H9 (cell line): ENCODE data around the gene DYTN. TPM values are rescaled to one million over a fixed set of nuclear protein-coding genes. Genes with fewer than 3 reads are reported as not detected.

Experiments used
- DNase-seq: peaks from one replicate; pipeline ENCODE4 v3.0.0-alpha.2; 2017
- H2AFZ ChIP-seq: one replicate; pipeline ENCODE4 v1.6.1; 2013; ENCODE audit warnings: mild to moderate bottlenecking, low read length, control low read depth, moderate library complexity
- H2AK5ac ChIP-seq: 2 replicates; pipeline ENCODE4 v1.6.1; 2013; ENCODE audit warnings: low read length, control low read depth, mixed read lengths; ENCODE audit not compliant: insufficient read length
- H2BK120ac ChIP-seq: one replicate; pipeline ENCODE4 v1.6.1; 2013; ENCODE audit warnings: low read depth, mild to moderate bottlenecking, low read length, control low read depth, inconsistent platforms; ENCODE audit not compliant: poor library complexity, severe bottlenecking
- H2BK12ac ChIP-seq: 2 replicates; pipeline ENCODE4 v1.6.1; 2013; ENCODE audit warnings: low read length, control low read depth, mixed read lengths, low read depth; ENCODE audit not compliant: insufficient read length
- H2BK15ac ChIP-seq: 2 replicates; pipeline ENCODE4 v1.6.1; 2013; ENCODE audit warnings: low read depth, low read length, control low read depth
- H2BK20ac ChIP-seq: one replicate; pipeline ENCODE4 v1.6.1; 2013; ENCODE audit warnings: low read depth, mild to moderate bottlenecking, low read length, control low read depth, inconsistent platforms; ENCODE audit not compliant: poor library complexity, severe bottlenecking
- H2BK5ac ChIP-seq: 2 replicates; pipeline ENCODE4 v1.6.1; 2013; ENCODE audit warnings: low read length, control low read depth, mixed read lengths; ENCODE audit not compliant: insufficient read length
- H3K14ac ChIP-seq: 2 replicates; pipeline ENCODE4 v1.6.1; 2013; ENCODE audit warnings: low read length, control low read depth; ENCODE audit not compliant: insufficient read depth
- H3K18ac ChIP-seq: 2 replicates; pipeline ENCODE4 v1.6.1; 2013; ENCODE audit warnings: low read depth, mild to moderate bottlenecking, mixed read lengths, low read length, control low read depth; ENCODE audit not compliant: insufficient read length
- H3K23ac ChIP-seq: 2 replicates; pipeline ENCODE4 v1.6.1; 2013; ENCODE audit warnings: low read length, control low read depth, mixed read lengths, low read depth; ENCODE audit not compliant: insufficient read length
- H3K23me2 ChIP-seq: 2 replicates; pipeline ENCODE4 v1.6.1; 2013; ENCODE audit warnings: low read depth, mild to moderate bottlenecking, mixed read lengths, low read length, control low read depth; ENCODE audit not compliant: insufficient read length, poor library complexity, severe bottlenecking
- H3K27ac ChIP-seq: 2 replicates; pipeline ENCODE4 v1.5.1; 2013; ENCODE audit warnings: low read length, control low read depth, mixed read lengths, low read depth; ENCODE audit not compliant: insufficient read length
- H3K27me3 ChIP-seq: 2 replicates; pipeline ENCODE4 v1.6.1; 2013; ENCODE audit warnings: low read length, control low read depth, inconsistent platforms; ENCODE audit not compliant: insufficient read depth
- H3K4ac ChIP-seq: 2 replicates; pipeline ENCODE4 v1.6.1; 2013; ENCODE audit warnings: low read depth, mild to moderate bottlenecking, control low read depth, inconsistent platforms, low read length, moderate library complexity
- H3K4me1 ChIP-seq: 2 replicates; pipeline ENCODE4 v1.6.1; 2013; ENCODE audit warnings: low read length, control low read depth, inconsistent platforms; ENCODE audit not compliant: insufficient read depth
- H3K4me2 ChIP-seq: 2 replicates; pipeline ENCODE4 v1.6.1; 2013; ENCODE audit warnings: low read length, control low read depth, mixed read lengths; ENCODE audit not compliant: insufficient read length, insufficient read depth
- H3K56ac ChIP-seq: 2 replicates; pipeline ENCODE4 v1.6.1; 2013; ENCODE audit warnings: low read depth, mild to moderate bottlenecking, mixed read lengths, low read length, control low read depth; ENCODE audit not compliant: insufficient read length
- H3K79me1 ChIP-seq: 2 replicates; pipeline ENCODE4 v1.6.1; 2013; ENCODE audit warnings: low read depth, mild to moderate bottlenecking, moderate library complexity, low read length, control low read depth, inconsistent platforms; ENCODE audit not compliant: insufficient read depth, poor library complexity, severe bottlenecking
- H3K79me2 ChIP-seq: 2 replicates; pipeline ENCODE4 v1.6.1; 2013; ENCODE audit warnings: low read length, control low read depth, inconsistent platforms; ENCODE audit not compliant: insufficient read depth
- H3K9ac ChIP-seq: 2 replicates; pipeline ENCODE4 v1.6.1; 2013; ENCODE audit warnings: low read length, control low read depth, mixed read lengths; ENCODE audit not compliant: insufficient read length; ENCODE audit errors: extremely low read depth
- H3K9me3 ChIP-seq: one replicate; pipeline ENCODE4 v1.6.1; 2013; ENCODE audit warnings: low read depth, low read length, inconsistent platforms; ENCODE audit not compliant: control insufficient read depth
- H3T11ph ChIP-seq: one replicate; pipeline ENCODE4 v1.6.1; 2013; ENCODE audit warnings: mild to moderate bottlenecking, low read length, control low read depth, inconsistent platforms
- H4K20me1 ChIP-seq: one replicate; pipeline ENCODE4 v1.6.1; 2013; ENCODE audit not compliant: control insufficient read depth, insufficient read length, insufficient read depth
- H4K5ac ChIP-seq: 2 replicates; pipeline ENCODE4 v1.6.1; 2013; ENCODE audit warnings: low read depth, mild to moderate bottlenecking, mixed read lengths, low read length, control low read depth; ENCODE audit not compliant: insufficient read length
- H4K8ac ChIP-seq: replicated peaks from 2 replicates; pipeline ENCODE4 v1.6.1; 2013; ENCODE audit warnings: low read length, control low read depth, mixed read lengths, low read depth; ENCODE audit not compliant: insufficient read length
- H4K91ac ChIP-seq: 2 replicates; pipeline ENCODE4 v1.6.1; 2013; ENCODE audit warnings: low read depth, mild to moderate bottlenecking, moderate library complexity, mixed read lengths, low read length, control low read depth; ENCODE audit not compliant: insufficient read length
- H3K27ac Mint-ChIP-seq, 3 experiments: 2 replicates in 2 of 3; 3 replicates in 1 of 3; pipeline ENCODE4 v1.8.0; 2020 to 2021; ENCODE audit warnings: mixed read lengths in 3 of 3, mild to moderate bottlenecking in 1 of 3, moderate library complexity in 1 of 3
- H3K27me3 Mint-ChIP-seq: 2 replicates; pipeline ENCODE4 v1.8.0; 2021; ENCODE audit warnings: low read depth, mild to moderate bottlenecking, moderate library complexity, mixed read lengths
- H3K36me3 Mint-ChIP-seq, 3 experiments: 2 replicates in 2 of 3; 3 replicates in 1 of 3; pipeline ENCODE4 v1.8.0; 2020 to 2021; ENCODE audit warnings: low read depth in 3 of 3, mixed read lengths in 3 of 3; ENCODE audit not compliant: insufficient read depth in 1 of 3
- H3K4me1 Mint-ChIP-seq, 2 experiments: 2 replicates each; pipeline ENCODE4 v1.8.0; 2020; ENCODE audit warnings: mixed read lengths in 2 of 2
- H3K4me3 Mint-ChIP-seq, 2 experiments: 2 replicates in 1 of 2; 3 replicates in 1 of 2; pipeline ENCODE4 v1.8.0; 2020 to 2021; ENCODE audit warnings: mild to moderate bottlenecking in 2 of 2, mixed read lengths in 2 of 2, moderate library complexity in 1 of 2
- H3K9me3 Mint-ChIP-seq, 2 experiments: 2 replicates in 1 of 2; 3 replicates in 1 of 2; pipeline ENCODE4 v1.8.0; 2020; ENCODE audit warnings: mild to moderate bottlenecking in 2 of 2, mixed read lengths in 2 of 2, moderate library complexity in 1 of 2
- CTCF ChIP-seq: fragments of 200-600 bp; sonication (generic); conservative IDR thresholded peaks from 3 replicates; pipeline ENCODE4 v1.8.0; 2021; ENCODE audit warnings: antibody characterized with exemption, mild to moderate bottlenecking
- WGBS: extraction: QIAGEN DNeasy Blood & Tissue Kit; methylation state at CpG from one replicate; pipeline ENCODE4 v1.1.7; 2013; ENCODE audit warnings: missing lambda C conversion rate, low lambda C conversion rate, mixed read lengths; ENCODE audit not compliant: insufficient read length; ENCODE audit errors: extremely low coverage; 5-methylcytosine and 5-hydroxymethylcytosine counted together
- total RNA-seq: library from RNA; stranded (reverse); gene quantifications from 2 replicates; pipeline ENCODE4 v1.2.1, GENCODE V29; 2021

The DYTN gene
- total RNA-seq, 1 experiment from 2014 or later, result not detected

- H3K27me3 Mint-ChIP-seq, result peaks cover 4% of the 10 kb centered on the region
- H3K36me3 Mint-ChIP-seq, result no peaks in the 10 kb centered on the region
- H3K4me1 Mint-ChIP-seq, result no peaks in the 10 kb centered on the region
- H2AK5ac ChIP-seq, result no peak overlapping the region
- H2AFZ ChIP-seq, result no peak overlapping the region
- no peak overlapping the region for H3K4me2 ChIP-seq
- H3K18ac ChIP-seq, result no peak overlapping the region
- H3T11ph ChIP-seq, result no peak overlapping the region
- no peak overlapping the region for H3K9ac ChIP-seq
- no peak overlapping the region for H4K8ac ChIP-seq
- no CpG with 5 or more reads among the region's 2 CpGs for WGBS
- no peak overlapping the region for H4K91ac ChIP-seq
- H3K23me2 ChIP-seq, result no peaks in the 10 kb centered on the region
- no peak for DNase-seq
- H3K23ac ChIP-seq, result no peak overlapping the region
- no peaks in the 10 kb centered on the region for H3K9me3 ChIP-seq
- no peak overlapping the region for H2BK12ac ChIP-seq
- no peak overlapping the region for H3K4me3 Mint-ChIP-seq
- no peak overlapping the region for H3K14ac ChIP-seq
- no peaks in the 10 kb centered on the region for H3K4me1 ChIP-seq
- no peak overlapping the region for H3K27ac Mint-ChIP-seq
- no peak overlapping the region for H2BK120ac ChIP-seq
- H4K5ac ChIP-seq, result no peak overlapping the region
- no peak overlapping the region for H3K4ac ChIP-seq
- H3K27ac ChIP-seq, result no peak overlapping the region
- TF ChIP-seq CTCF, result no peak
- H2BK20ac ChIP-seq, result no peak overlapping the region
- H3K9me3 Mint-ChIP-seq, result no peaks in the 10 kb centered on the region
- H4K20me1 ChIP-seq, result no peaks in the 10 kb centered on the region
- no peaks in the 10 kb centered on the region for H3K79me1 ChIP-seq
- H2BK5ac ChIP-seq, result no peak overlapping the region
- H2BK15ac ChIP-seq, result no peak overlapping the region
- no peak overlapping the region for H3K56ac ChIP-seq
- no peaks in the 10 kb centered on the region for H3K27me3 ChIP-seq
- no peaks in the 10 kb centered on the region for H3K79me2 ChIP-seq
Observed at GRCh38 chr2:206739271-206739670, 21.1 kb upstream of the DYTN start.
